Neural cell (in vitro differentiated cells): ENCODE measurements around the gene TFRC. TPM values are rescaled to one million over a fixed set of nuclear protein-coding genes. Genes with fewer than 3 reads are reported as not detected.

ENCODE experiments used
- H2AFZ ChIP-seq: fragments of 200-600, 300-800 bp; sonication (generic), shearing (Covaris generic); 2 replicates; pipeline ENCODE4 v1.6.0; 2014; ENCODE audit warnings: low read depth, mild to moderate bottlenecking, antibody characterized with exemption, low read length, moderate library complexity
- H3F3A ChIP-seq: fragments of 200-600 bp; shearing (Covaris generic); 2 replicates; pipeline ENCODE4 v1.6.1; 2016; ENCODE audit warnings: mild to moderate bottlenecking, moderate library complexity, mixed read lengths, antibody characterized with exemption, low read length; ENCODE audit not compliant: insufficient read depth, poor library complexity, severe bottlenecking
- H3K27ac ChIP-seq: fragments of 200-600, 300-800 bp; sonication (generic), shearing (Covaris generic); 2 replicates; pipeline ENCODE4 v1.5.1; 2014; ENCODE audit warnings: mild to moderate bottlenecking, low read length, moderate library complexity
- H3K27me3 ChIP-seq: fragments of 300-800, 200-600 bp; sonication (generic), shearing (Covaris generic); 2 replicates; pipeline ENCODE4 v1.6.0; 2014; ENCODE audit warnings: mild to moderate bottlenecking, low read depth, low read length, moderate library complexity; ENCODE audit not compliant: insufficient read depth
- H3K36me3 ChIP-seq: fragments of 300-800, 200-600 bp; sonication (generic), shearing (Covaris generic); 2 replicates; pipeline ENCODE4 v1.5.1; 2014; ENCODE audit warnings: mild to moderate bottlenecking, antibody characterized with exemption, low read length, moderate library complexity; ENCODE audit not compliant: insufficient read depth
- H3K4me2 ChIP-seq: fragments of 300-800, 200-600 bp; sonication (generic), shearing (Covaris generic); 2 replicates; pipeline ENCODE4 v1.6.0; 2014; ENCODE audit warnings: mild to moderate bottlenecking, low read length
- H3K4me3 ChIP-seq: fragments of 300-800, 200-600 bp; sonication (generic), shearing (Covaris generic); 2 replicates; pipeline ENCODE4 v1.5.1; 2014; ENCODE audit warnings: mild to moderate bottlenecking, low read length, moderate library complexity
- H3K79me2 ChIP-seq: fragments of 200-600 bp; shearing (Covaris generic); replicated peaks from 2 replicates; pipeline ENCODE4 v1.6.0; 2014; ENCODE audit warnings: mild to moderate bottlenecking, low read length, moderate library complexity; ENCODE audit not compliant: insufficient read depth
- H3K9ac ChIP-seq: fragments of 300-800, 200-600 bp; sonication (generic), shearing (Covaris generic); 2 replicates; pipeline ENCODE4 v1.6.1; 2016; ENCODE audit warnings: mild to moderate bottlenecking, low read length, mixed read lengths
- H3K9me2 ChIP-seq: fragments of 200-600 bp; shearing (Covaris generic); 2 replicates; pipeline ENCODE4 v1.6.1; 2016; ENCODE audit warnings: mild to moderate bottlenecking, low read length, mixed read lengths; ENCODE audit not compliant: insufficient read depth
- H3K9me3 ChIP-seq: fragments of 200-600, 300-800 bp; sonication (generic), shearing (Covaris generic); 2 replicates; pipeline ENCODE4 v1.6.1; 2016; ENCODE audit warnings: mild to moderate bottlenecking, mixed run types, low read length, moderate library complexity, mixed read lengths
- H4K20me1 ChIP-seq: fragments of 200-600 bp; shearing (Covaris generic); 2 replicates; pipeline ENCODE4 v1.6.1; 2016; ENCODE audit warnings: mild to moderate bottlenecking, mixed run types; ENCODE audit not compliant: insufficient read depth
- CTCF ChIP-seq: fragments of 450-650 bp; IDR thresholded peaks from 2 replicates; pipeline ENCODE4 v1.5.1; 2014; ENCODE audit warnings: antibody characterized with exemption, mild to moderate bottlenecking, moderate library complexity; ENCODE audit not compliant: poor library complexity, severe bottlenecking
- EP300 ChIP-seq: fragments of 450-650 bp; conservative IDR thresholded peaks from 2 replicates; pipeline ENCODE4 v1.6.1; 2014; ENCODE audit warnings: antibody characterized with exemption, mild to moderate bottlenecking, moderate library complexity; ENCODE audit not compliant: poor library complexity, severe bottlenecking
- EZH2 ChIP-seq: fragments of 200-600, 300-800 bp; shearing (Covaris generic), sonication (generic); IDR thresholded peaks from 2 replicates; pipeline ENCODE4 v1.6.1; 2014; ENCODE audit warnings: antibody characterized with exemption, low read length, borderline replicate concordance, mild to moderate bottlenecking; ENCODE audit not compliant: insufficient read depth, poor library complexity, severe bottlenecking
- MXI1 ChIP-seq: fragments of 450-650 bp; conservative IDR thresholded peaks from 2 replicates; pipeline ENCODE4 v1.6.1; 2014; ENCODE audit warnings: antibody characterized with exemption, mild to moderate bottlenecking; ENCODE audit not compliant: poor library complexity, severe bottlenecking
- POLR2AphosphoS5 ChIP-seq: IDR thresholded peaks from 2 replicates; pipeline ENCODE4 v1.6.1; 2012
- RAD21 ChIP-seq: fragments of 450-650 bp; conservative IDR thresholded peaks from 2 replicates; pipeline ENCODE4 v1.6.1; 2014; ENCODE audit warnings: antibody characterized with exemption, mild to moderate bottlenecking, moderate library complexity
- REST ChIP-seq: IDR thresholded peaks from 2 replicates; pipeline ENCODE4 v1.6.1; 2012; ENCODE audit warnings: borderline replicate concordance
- SMC3 ChIP-seq: fragments of 450-650 bp; conservative IDR thresholded peaks from 2 replicates; pipeline ENCODE4 v1.6.1; 2014; ENCODE audit warnings: antibody characterized with exemption, mild to moderate bottlenecking, moderate library complexity; ENCODE audit not compliant: poor library complexity
- TAF1 ChIP-seq: IDR thresholded peaks from 2 replicates; pipeline ENCODE4 v1.6.1; 2012; ENCODE audit warnings: low read depth
- polyA plus RNA-seq: library from polyadenylated mRNA; depleted of rRNA; stranded (reverse); fragments of >200 nt; gene quantifications from 2 replicates; pipeline ENCODE4 v1.2.3, GENCODE V29; 2014

Gene TFRC
- polyA plus RNA-seq, 1 donor from 2014 or later = 82.7 TPM

- no peaks in the 10 kb centered on the region for H3K27me3 ChIP-seq
- no peak overlapping the region for H3K4me2 ChIP-seq
- H2AFZ ChIP-seq = no peak overlapping the region
- H3K4me3 ChIP-seq = no peak overlapping the region
- no peaks in the 10 kb centered on the region for H3K79me2 ChIP-seq
- H3K36me3 ChIP-seq = peaks cover 6% of the 10 kb centered on the region
- no peak overlapping the region for H3K9ac ChIP-seq
- H3K9me3 ChIP-seq = no peaks in the 10 kb centered on the region
- no peaks in the 10 kb centered on the region for H3F3A ChIP-seq
- TF ChIP-seq TAF1 (no peak), SMC3 (no peak), EP300 (no peak), REST (no peak), EZH2 (no peak), RAD21 (no peak), CTCF (no peak), POLR2AphosphoS5 (no peak), MXI1 (no peak)
- H3K27ac ChIP-seq = no peak overlapping the region
- no peaks in the 10 kb centered on the region for H3K9me2 ChIP-seq
- no peaks in the 10 kb centered on the region for H4K20me1 ChIP-seq
These were observed 18.8 kb downstream of the TFRC start for GRCh38 chr3:196063049-196063448.

- TF ChIP-seq REST (no peak), TAF1 (no peak), RAD21 (no peak), EP300 (no peak), SMC3 (no peak), EZH2 (no peak), CTCF (no peak), MXI1 (no peak), POLR2AphosphoS5 (no peak)
- Histone ChIP-seq H3F3A (no peaks in the 10 kb centered on the region), H4K20me1 (no peaks in the 10 kb centered on the region), H3K36me3 (peaks cover 6% of the 10 kb centered on the region), H2AFZ (no peak overlapping the region), H3K79me2 (no peaks in the 10 kb centered on the region), H3K4me3 (no peak overlapping the region), H3K4me2 (no peak overlapping the region), H3K27ac (no peak overlapping the region), H3K9ac (no peak overlapping the region), H3K9me2 (no peaks in the 10 kb centered on the region), H3K27me3 (no peaks in the 10 kb centered on the region), H3K9me3 (no peaks in the 10 kb centered on the region)
These were observed 21.1 kb downstream of the TFRC start for GRCh38 chr3:196060834-196061233.
